HG02870 (cell line): ENCODE results near the gene LGR4.

Source experiments
- ATAC-seq: cut with Tn5 transposase; IDR thresholded peaks from one replicate; pipeline ENCODE4 v1.9.1; 2021; ENCODE audit warnings: mild to moderate bottlenecking, moderate library complexity; ENCODE audit not compliant: unreplicated experiment

LGR4 gene

DNA sequence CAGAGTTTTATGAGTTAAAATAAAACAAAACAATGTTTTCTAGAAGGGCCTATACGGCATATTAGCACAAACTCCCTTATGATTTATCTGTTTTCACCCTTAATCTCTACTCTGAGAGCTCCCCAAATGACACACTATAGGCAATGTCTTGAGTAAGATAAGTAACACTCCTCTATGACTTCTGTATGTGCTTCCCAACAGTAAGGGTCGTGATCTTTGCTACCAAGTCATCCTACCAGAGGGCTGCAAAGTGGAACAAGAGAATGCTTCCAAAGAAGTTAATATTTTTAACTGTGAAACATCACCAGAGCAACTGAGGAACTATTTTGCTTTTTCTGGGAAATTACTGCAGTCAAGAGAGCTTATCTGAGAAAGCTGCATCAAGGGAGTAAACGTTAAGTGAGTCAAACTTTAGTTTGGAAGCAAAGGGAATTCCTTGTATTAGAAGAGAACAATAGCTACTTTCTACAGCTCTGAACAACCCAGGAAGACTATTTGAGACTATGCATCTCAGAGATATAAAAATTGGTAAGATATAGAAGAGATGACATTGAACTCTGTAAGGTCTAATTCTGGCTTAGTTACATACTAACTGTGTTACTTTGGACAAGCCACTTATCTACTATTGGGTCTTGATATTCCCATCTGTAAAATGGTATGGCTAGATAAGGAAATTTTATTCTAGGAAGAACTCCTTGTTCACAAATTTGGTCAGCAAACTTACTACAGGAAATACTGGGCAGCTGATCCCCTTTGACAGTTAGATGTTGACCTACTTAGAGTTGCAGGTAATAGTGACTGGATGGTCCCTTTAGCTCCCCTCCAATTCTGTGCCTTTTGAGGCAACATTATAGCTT lies 65.9 kb downstream of the LGR4 start:
- ATAC-seq, result no peak

DNA sequence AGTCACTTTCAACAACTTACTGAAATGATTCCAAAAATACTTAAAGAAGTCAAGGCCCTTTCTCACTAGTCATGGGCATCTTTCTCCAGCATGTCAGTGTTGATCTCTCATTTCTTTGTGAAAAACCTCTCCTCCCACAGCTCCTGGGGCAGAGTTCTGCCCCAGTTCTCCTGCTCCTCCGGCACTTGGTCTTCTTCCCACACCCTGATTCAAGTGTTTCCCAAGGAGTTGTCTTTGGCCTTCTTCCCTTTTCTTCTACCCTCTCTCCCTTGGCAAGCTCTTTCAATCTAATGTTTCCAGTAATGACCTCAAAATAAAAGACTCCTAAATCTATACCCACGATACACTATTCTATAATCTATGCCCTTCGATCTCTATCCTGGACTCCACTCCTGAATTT lies 67.5 kb downstream of the LGR4 start:
- ATAC-seq, result no peak

DNA sequence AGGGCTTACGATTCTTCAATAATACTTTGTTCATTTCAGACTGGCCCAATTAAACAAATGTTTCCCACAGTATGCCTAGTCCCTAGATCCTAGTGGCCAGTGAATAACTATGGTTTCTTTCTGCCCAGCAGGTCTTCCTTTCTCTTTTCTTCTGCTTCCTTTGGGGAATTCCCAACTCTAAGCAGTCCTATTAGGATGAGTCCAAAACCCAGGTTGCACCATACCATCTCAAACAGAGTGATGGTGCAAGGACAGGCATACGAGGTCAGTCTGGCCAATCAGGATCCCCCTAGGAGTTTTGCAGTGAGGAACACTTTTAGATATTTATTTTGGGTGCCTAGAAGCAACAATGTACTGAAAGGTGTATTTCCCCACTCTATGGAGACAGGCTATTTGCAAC lies 68.2 kb downstream of the LGR4 start:
- no peak for ATAC-seq

DNA sequence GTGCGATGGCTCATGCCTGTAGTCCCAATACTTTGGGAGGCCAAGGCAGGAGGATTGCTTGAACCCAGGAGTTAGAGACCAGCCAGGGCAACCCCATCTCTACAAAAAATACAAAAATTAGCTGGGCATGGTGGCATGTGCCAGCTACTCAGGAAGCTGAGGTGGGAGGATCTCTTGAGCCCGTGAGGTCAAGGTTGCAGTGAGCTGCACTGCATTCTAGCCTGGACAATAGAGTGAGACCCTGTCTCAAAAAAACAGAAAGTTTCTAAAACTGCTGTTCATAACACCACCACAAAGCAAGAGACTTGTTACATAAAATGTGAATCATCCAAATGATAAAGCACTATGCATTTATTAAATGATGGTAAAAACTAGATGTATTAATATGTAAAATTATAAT lies 69.4 kb downstream of the LGR4 start:
- no peak for ATAC-seq

DNA sequence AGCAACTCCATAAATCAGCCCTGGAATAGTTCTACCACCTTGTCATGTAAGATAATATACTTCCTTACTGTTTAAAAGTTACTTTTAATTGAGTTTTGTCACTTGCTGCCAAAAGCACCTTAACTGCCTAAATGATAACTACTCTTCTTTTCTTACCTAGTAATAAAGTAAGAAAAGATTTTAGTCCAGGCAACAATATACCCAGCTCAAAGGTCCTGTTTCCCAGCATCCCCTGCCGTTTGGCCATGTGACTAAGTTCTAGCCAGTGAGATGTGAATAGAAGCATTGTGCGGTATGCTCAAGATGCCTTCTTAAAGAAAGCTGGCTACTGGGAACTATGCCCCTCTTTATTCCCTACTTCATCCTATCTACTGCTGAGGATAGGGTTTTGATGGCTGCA lies 70.1 kb downstream of the LGR4 start:
- ATAC-seq, result no peak

DNA sequence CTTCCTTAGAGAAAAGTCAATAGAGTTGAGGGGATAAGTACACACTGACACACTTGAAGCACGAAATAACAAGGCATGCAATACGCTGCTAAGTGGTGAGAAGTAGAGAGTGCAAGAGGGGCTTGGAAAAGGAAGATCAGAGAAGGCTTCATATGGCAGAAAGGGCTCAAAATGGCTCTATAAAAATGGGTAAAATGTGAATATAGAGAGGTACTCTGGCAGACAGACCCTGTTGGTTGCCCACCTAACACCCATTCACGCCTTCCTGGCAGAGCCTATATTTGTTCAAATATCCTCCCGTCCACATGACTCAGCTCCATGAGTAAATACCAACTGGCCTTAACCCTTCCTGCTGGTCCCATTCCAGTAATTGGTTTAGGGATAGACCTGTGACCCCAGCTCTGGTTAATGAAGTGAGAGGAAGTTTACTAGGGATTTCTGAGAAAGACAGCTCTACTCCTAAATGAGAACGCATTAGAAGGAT lies 70.7 kb downstream of the LGR4 start:
- no peak for ATAC-seq

DNA sequence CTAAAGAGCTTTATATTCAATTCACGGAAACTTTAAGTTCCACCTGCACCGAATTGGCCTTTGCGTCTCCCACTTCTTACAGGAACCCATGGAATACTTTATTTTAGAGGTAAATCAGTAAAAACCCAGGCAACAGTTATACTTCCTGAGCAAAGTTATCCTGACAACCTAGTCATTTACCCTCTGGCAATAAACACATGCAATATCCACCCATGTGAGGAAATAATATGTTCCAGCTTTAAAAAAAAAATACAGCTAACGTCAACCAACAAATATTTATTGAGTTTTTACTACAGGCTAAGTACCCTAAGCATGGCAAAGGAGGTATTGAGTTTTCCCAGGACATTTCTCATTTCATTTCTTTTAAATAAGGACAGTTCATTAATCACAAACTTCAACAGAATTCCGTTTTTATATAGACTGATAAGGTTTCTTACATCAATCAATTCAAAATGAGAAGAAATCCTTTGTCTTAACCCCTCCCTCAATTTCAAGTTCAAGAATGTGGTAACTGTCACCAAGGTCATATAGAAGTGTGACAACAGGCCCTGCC lies 71.2 kb downstream of the LGR4 start:
- no peak for ATAC-seq

DNA sequence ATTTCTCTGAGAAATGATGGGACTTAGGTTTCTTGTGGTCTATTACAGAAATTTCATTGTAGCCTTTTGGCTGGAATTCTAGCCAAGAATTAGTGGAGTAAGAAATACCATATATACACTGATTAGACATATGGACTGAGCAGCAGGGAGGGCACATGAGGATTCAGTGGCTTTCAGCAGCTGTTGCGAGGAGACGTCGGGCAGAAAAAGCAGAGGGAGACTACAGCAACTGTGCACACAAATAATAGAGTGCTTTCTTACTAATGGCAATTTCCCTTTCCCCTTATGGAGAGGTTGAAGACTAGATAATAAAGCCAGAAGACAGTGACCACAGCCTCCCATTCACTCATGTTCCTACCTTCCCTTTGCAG lies 74.2 kb downstream of the LGR4 start:
- no peak for ATAC-seq

DNA sequence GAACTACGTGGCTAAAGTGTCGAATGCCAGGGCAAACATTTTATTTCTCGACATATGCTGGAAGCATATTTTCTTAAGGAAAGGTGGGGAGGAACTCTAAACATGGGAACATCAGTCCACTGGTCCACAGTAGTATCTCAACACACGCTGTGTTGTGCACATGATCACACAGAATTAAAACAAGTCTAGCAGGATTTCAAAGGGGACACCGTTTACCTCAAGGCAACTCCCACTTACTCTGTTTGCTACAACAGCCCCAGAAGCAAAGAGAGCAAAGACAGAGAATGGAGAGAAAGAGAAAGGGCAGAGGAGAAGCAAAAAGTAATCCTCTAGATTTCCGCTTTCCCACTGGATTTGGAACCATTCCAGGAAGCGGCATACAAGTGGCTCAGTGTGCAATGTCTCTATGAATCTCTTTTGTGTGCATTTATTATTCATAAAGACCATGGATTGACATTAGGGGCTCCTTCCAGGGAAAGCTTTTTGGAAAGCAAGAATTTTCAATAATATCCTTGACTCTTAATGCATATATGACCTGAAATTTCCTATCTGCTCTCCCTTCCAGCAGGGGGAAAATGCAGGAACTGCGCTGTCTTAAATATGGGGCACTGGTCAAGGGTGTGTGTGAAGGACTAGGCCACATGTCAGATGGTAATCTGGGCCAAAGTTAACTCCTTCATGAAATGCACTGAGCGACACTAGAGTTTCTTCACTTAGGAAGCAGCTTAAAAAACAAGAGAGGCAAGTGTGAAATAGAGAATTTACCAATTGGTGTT lies 74.8 kb downstream of the LGR4 start:
- ATAC-seq, result no peak

DNA sequence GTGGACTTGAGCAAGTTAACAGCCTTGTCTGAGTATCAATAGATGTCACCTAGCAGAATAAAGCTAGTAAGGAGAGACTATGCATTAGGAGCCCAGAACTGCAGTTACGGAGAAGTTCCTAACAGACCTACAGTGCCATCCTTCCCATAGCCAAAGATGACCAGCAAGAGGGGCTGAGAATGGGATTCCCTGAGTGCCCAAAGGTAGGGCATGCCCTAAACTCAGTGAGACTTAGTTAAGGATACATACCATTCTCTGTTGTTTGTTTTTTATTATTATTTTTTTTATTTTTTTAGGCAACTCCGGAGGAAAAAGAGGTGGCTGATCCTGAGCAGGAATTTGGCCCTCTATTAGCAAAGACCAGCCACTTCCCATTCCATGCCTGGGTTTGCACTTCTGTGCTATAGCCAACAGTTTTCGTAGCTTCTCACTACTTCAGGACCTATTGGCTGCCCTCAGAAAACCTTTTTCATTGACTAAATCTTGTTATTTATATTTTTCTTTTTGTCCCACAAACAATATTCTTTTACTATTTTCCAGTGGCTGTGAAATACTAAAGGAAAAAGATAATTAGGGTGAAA lies 76.2 kb downstream of the LGR4 start:
- ATAC-seq, result no peak

DNA sequence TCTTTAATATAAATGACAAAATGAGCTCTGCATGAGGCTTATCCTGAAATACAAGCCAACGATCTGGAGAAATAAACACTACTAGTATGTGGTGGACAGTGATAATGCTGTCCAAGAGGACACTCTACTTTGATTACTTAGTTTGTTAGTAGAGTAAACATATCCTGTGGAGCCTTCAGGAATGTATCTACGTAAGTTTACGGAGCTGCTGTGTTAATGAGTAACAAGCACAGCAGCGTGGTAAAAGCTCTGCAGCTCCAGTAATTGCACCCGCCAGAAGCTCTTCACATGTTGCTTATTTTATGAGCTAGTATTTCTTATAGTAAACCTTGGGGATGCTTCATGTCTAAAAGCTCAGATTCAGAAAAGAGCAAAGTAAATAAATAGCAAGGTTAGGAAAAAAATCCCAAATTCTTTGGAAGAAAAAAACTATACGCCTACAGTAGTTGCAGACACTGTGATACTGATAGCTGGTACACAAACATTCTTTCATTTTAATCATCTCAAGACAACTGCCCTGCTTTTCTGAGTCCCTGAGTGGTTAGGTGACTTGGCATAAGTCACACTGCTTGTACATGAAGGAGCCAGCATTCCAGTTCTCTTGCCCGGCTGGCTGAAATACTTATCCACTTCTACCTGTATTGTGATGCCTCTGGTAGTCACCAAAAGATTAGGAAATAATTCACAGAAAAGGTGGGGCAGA lies 76.9 kb downstream of the LGR4 start:
- ATAC-seq, result no peak

DNA sequence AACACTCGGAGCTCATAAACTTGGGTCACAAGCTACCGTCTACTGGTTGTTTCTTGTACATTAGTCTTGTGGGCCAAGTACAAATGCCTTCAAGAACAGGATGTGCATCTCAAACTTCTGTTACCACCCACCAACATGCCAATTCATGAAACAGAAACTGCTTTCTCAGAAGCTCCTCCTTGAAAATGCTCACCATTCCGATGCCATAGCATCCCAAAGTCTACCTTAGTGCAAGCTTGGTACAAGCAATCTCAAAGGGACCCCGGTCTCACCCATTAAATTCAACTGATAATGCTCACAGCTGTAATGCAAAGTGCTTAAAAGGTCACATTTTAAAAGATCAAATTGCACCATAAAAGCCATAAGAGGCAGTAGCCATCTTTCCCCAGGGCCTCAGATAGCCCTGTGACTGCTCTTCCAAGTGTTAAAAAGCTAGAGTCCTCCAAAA lies 77.8 kb downstream of the LGR4 start:
- no peak for ATAC-seq

DNA sequence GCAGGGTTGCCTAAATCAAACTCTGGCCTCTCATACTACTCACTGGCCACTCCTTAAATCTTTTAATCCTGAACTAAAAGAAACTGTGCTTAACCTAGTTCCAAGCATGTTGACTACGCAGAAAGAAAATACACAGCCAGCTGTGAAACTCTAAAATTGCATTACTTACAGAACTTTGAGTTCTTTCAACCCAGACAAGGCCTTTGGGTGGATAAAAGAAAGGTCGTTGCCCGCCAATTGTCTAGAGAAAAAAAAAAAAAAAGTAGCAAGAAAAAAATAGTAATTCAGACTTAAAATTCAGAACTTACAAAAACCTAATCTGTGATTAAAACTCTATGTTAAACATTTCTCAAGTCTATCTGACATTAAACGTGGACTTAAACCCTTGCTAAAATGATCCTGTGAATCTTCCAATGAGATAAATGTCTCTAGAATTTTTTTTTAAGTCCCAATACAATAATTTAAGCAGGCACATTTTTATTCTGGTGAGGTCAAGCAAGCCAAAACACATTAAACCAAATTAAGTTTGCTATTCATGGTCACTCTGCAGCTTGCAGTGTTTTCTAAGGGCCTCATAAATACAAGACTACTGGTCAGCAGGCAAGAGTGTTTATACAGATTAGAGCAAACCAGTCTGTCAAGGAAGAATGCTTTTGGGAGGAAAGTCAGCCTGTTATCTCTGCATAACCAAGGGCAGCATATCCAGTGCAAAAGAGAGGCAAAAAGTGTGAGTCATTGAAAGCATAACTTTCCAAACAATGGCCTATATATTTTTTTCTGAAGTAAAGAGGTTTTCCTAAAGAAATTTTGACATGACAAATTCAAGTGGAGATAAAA lies 80.1 kb downstream of the LGR4 start:
- no peak for ATAC-seq

DNA sequence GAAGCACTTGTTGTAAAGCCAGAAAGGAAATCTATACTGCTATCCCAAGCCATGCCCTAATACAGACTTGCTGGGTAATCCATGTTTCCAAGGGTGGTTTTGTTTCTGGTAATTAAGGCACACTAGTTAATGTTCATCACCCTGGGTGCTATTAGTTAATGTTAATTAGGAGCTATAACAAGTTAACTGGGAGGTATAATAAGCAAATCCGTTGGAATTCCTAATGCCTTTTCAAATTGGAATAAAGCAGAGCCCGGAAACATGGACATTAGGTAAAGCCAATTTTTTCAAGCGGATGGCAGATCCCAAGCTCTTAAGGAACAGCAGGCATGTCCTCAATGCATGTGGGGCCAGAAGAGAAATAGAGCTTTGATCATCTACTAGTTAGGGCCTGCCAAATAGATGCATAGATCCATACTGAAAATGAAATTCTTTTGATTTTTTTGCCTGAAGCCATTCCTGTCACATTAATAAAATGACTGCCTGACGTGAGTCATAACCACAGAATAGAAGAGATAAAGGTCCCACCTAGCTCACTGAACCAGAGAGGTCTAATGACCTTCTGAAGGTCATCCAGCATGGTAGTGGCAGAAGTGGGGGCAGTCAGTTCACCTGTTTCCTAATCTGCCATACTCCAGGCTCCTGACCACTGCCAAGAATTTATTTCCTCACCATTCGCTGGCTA lies 81.1 kb downstream of the LGR4 start:
- ATAC-seq, result no peak

DNA sequence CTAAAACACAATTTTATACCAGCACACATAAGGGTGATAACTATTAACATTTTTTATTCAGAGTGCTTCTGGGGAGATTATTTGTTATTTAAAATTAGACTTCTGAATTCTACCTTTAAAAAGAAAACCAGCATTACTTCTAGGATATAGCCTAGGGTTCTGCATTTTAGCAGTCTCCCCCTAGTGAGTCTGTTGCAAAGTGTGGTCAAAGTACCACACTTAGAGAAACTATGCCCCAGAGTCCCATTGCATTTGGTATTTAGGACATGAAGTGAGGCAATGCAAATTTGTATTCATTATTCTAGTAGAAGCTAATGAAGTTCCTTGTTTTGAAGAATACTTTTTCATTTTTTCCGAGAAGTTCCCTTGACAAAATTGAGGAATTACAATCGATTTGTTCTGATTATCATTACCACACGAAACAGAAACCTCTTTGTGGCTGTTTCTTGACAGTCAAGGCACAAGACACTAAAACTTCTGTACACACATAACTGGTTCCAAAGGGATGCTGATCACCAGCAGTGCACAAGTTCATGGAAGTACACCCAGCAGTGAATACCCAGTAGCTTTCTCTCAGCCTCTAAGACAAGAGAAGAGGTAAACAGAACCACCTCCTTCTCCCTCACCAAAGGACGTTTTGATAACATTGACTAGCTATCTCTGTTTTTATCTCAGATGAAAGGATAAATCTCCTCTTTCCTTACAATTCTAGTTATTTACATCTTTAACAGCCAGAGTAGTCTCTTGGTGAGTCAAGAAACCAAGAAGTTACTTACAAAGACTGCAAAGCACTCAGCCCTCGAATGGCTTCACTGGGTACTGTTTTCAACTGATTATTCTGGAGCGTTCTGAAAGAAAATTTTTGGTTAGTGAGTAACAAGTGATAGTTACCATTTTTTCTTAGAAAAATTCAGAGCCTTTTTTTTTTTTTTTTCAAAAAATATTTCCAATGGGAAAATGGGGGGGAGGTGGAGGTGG lies 82.0 kb downstream of the LGR4 start:
- ATAC-seq, result no peak

DNA sequence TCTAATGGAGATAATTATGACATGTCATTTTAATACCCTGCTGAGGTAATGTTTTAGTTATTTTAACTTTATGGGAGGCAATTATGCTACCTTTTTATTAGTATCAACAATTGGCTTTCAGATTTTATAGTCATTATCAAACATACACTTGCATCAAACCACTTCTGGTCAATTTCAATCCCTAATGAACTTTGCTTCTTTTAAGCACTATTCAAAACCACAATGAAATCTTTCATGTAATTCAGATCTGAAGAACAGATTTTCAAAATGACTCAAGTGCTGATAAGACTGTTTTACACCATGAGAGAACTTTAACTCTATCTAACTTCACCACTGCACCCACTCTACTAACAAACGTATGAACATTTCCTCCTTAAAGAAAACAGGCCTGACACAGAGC lies 83.7 kb downstream of the LGR4 start:
- ATAC-seq, result peak; percentile 64

DNA sequence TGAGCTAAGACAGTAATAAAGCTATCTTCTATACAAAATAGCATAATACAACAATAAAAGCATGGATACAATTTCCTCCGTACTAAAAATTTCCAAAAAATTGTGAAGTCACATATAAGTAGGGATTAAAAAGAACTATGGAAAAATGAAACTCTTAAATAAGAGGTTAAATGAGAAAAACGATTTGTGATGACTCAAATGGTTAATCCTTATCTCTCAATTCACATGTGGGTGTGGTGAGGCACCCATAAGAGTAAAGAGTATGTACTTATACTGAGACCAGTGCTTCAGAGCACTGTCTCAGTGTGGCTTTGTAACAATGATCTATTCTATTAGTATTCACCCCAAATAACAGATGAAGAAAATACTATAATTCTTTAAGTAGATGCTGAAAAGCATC lies 84.6 kb downstream of the LGR4 start:
- ATAC-seq, result peak; percentile 59

DNA sequence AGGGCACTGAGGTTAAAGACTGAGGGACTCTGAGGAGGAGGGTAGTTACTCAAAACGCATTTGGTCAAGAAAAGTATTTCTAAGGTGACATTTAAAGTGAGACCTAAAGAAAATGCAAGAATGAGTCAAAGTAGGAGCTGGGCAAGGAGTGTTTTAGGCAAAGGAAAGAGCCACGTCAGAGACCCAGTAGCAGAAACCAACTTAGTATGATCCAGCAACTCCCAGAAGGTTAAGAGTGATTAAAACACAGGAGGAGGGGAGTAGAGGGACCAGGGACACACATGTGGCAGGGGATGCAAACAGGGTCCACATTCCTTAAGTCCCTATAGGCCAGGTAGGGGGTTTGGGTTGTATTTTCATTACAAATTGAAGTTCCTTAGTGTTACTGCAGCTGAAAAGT lies 85.2 kb downstream of the LGR4 start:
- peak; percentile 53 for ATAC-seq
